Measurements from ENCODE around the gene NPC1L1. TPM values are rescaled to one million over a fixed set of nuclear protein-coding genes. Genes with fewer than 3 reads are reported as not detected.

The NPC1L1 gene
- total RNA-seq, 1 donor from 2014 or later: not detected

DNA sequence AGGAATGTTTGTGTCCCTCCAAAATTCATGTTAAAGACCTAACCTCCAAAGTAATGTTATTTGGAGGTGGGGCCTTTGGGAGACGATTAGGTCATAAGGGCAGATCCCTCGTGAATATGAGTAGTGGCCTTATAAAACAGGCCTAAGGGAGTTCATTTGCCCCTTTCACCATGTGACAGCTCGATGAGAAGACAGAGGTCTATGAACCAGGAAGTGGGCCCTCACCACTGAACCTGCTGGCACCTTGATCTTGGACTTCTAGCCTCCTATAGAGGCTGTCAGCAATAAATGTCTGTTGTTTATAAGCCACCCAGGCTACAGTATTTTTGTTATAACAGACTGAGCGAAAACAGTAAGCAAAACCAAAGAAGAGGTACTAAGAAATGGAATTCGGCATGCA, 64.8 kb downstream of the NPC1L1 start:
- H3K27me3 Mint-ChIP-seq: no peaks in the 10 kb centered on the region
- ATAC-seq (ENCODE audit: low read depth) (no peak), DNase-seq (no peak)
- H3K9me3 Mint-ChIP-seq: no peaks in the 10 kb centered on the region
- H3K4me3 Mint-ChIP-seq: no peak overlapping the region
- intact Hi-C loops (cut with micrococcal nuclease): loop anchor here (2.0 kb wide), 2 partner anchors 402 to 458 kb away; no protein-coding TSS in a partner anchor
- ChIA-PET POLR2A (interaction anchor here (2.3 kb wide), 1 partner anchor 14 kb away, joined by 5 read pairs; the partner anchor contains the start of gene NUDCD3), CTCF (no interaction called here)
- H3K27ac Mint-ChIP-seq: no peak overlapping the region
- peaks cover 15% of the 10 kb centered on the region for H3K4me1 Mint-ChIP-seq
- H3K36me3 Mint-ChIP-seq (ENCODE audit: low read depth): peaks cover 86% of the 10 kb centered on the region
- TF ChIP-seq, protein P1, sequence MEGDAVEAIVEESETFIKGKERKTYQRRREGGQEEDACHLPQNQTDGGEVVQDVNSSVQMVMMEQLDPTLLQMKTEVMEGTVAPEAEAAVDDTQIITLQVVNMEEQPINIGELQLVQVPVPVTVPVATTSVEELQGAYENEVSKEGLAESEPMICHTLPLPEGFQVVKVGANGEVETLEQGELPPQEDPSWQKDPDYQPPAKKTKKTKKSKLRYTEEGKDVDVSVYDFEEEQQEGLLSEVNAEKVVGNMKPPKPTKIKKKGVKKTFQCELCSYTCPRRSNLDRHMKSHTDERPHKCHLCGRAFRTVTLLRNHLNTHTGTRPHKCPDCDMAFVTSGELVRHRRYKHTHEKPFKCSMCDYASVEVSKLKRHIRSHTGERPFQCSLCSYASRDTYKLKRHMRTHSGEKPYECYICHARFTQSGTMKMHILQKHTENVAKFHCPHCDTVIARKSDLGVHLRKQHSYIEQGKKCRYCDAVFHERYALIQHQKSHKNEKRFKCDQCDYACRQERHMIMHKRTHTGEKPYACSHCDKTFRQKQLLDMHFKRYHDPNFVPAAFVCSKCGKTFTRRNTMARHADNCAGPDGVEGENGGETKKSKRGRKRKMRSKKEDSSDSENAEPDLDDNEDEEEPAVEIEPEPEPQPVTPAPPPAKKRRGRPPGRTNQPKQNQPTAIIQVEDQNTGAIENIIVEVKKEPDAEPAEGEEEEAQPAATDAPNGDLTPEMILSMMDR (IDR thresholded peaks at IDR 0.05): no peak

DNA sequence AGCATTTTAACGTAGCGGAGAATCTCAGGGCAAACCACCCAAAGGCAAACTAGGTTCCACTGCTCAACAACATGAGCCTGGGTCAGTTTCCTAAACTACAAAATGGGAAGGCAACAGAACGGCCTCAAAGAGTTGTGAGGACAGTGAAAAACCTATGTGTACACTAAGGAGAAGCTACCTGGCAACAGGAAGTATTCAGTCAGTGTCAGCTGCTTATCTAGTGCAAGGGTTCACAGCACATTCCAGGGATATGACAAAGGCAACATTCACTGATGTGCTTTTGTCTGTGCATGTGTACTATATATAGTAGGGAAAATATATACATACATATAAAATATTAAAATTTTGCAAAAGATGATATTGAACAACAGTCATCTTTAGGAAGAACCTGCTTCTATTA, 67.8 kb downstream of the NPC1L1 start:
- ChIA-PET POLR2A (no interaction called here), CTCF (interaction anchor here (0.9 kb wide), 1 partner anchor 232 kb away, joined by 3 read pairs; no protein-coding TSS in a partner anchor)
- intact Hi-C loops (cut with micrococcal nuclease): no loop called here
- Mint-ChIP-seq H3K4me3 (no peak overlapping the region), H3K9me3 (no peaks in the 10 kb centered on the region), H3K27ac (no peak overlapping the region), H3K4me1 (peaks cover 18% of the 10 kb centered on the region), H3K27me3 (no peaks in the 10 kb centered on the region), H3K36me3 (ENCODE audit: low read depth) (peaks cover 80% of the 10 kb centered on the region)
- DNase-seq: no peak
- TF ChIP-seq, protein P1 (IDR thresholded peaks at IDR 0.05): no peak
- ATAC-seq (ENCODE audit: low read depth): no peak

DNA sequence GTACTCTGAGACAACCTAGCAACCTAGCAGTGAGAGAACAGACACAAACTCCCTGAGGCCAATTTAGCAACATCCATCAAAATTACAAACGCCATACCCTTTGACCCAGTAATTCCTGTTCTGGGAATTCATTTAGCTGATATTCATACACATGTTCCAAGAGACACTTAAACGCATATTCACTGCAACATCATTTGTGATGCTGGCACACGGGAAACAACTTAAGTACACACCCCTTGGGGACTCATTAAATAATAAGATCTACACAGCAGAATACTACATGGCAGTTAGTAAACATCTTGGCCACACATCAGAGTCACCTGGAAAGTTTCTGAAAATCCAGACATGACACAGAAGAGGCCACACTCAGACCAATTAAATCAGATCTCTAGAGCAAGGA, 68.3 kb downstream of the NPC1L1 start:
- intact Hi-C loops (cut with micrococcal nuclease): no loop called here
- no peak for ATAC-seq (ENCODE audit: low read depth)
- DNase-seq: no peak
- no peaks in the 10 kb centered on the region for H3K27me3 Mint-ChIP-seq
- TF ChIP-seq, protein P1 (IDR thresholded peaks at IDR 0.05): no peak
- CTCF ChIA-PET: no interaction called here
- POLR2A ChIA-PET: no interaction called here
- H3K4me3 Mint-ChIP-seq: no peak overlapping the region
- no peak overlapping the region for H3K27ac Mint-ChIP-seq
- H3K36me3 Mint-ChIP-seq (ENCODE audit: low read depth): peaks cover 80% of the 10 kb centered on the region
- H3K9me3 Mint-ChIP-seq: no peaks in the 10 kb centered on the region
- peaks cover 18% of the 10 kb centered on the region for H3K4me1 Mint-ChIP-seq

DNA sequence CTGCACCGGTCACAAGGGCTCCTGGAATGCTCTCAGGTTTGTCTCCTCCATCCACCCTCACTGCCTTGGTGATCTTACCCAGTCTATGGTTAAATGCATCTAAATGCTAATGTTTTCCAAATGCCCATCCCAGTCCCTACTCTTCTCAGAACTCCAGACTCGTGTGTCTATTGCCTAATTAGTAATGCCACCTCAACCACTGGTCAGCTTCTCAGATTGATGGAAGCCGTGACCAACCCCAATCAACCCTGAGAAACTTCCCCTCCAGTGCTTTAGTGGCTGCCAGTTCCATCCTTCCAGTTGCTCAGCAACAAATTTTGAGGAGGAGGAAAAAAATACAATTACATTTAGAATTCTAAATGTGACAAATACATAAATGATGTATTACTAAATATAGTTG, 69.3 kb downstream of the NPC1L1 start:
- POLR2A ChIA-PET: no interaction called here
- H3K36me3 Mint-ChIP-seq (ENCODE audit: low read depth): peaks cover 84% of the 10 kb centered on the region
- H3K27me3 Mint-ChIP-seq: no peaks in the 10 kb centered on the region
- ATAC-seq (ENCODE audit: low read depth): no peak
- no peaks in the 10 kb centered on the region for H3K9me3 Mint-ChIP-seq
- H3K4me1 Mint-ChIP-seq: peaks cover 14% of the 10 kb centered on the region
- no peak for DNase-seq
- CTCF ChIA-PET: no interaction called here
- intact Hi-C loops (cut with micrococcal nuclease): no loop called here
- TF ChIP-seq, protein P1 (IDR thresholded peaks at IDR 0.05): no peak
- no peak overlapping the region for H3K27ac Mint-ChIP-seq
- no peak overlapping the region for H3K4me3 Mint-ChIP-seq

DNA sequence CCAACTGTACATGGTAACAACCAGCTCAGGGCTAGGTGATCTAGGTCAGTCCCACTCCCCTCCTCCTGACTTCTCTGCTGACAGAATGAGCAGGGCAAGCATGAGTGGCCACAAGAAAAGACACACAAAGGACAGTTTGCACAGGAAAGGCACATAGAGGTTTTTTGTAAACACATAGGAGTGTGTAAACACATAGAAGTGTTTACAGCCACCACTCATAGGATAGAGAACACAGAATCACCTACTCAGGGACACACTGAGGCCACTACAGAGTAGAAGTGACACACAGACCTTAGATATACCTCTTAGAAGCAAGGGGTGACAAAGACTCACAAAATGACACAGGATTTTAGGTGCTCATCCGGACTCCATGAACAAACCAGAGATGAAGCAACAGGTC, 69.7 kb downstream of the NPC1L1 start:
- intact Hi-C loops (cut with micrococcal nuclease): no loop called here
- ChIA-PET CTCF (no interaction called here), POLR2A (no interaction called here)
- Mint-ChIP-seq H3K27ac (no peak overlapping the region), H3K4me3 (no peak overlapping the region), H3K9me3 (no peaks in the 10 kb centered on the region), H3K36me3 (ENCODE audit: low read depth) (peaks cover 83% of the 10 kb centered on the region), H3K4me1 (peaks cover 11% of the 10 kb centered on the region), H3K27me3 (no peaks in the 10 kb centered on the region)
- ATAC-seq (ENCODE audit: low read depth) (no peak), DNase-seq (no peak)
- TF ChIP-seq, protein P1 (IDR thresholded peaks at IDR 0.05): no peak

Measured in activated B cell treated with CpG ODN at 0.5 μM for 24 hours (primary cell).